Measurements from ENCODE around the gene DIP2A. TPM values are rescaled to one million over a fixed set of nuclear protein-coding genes. Genes with fewer than 3 reads are reported as not detected.

DIP2A gene
- total RNA-seq, 4 donors from 2014 or later = 42.3 to 141 (median 52.8) TPM

- H3K27ac ChIP-seq = no peak overlapping the region
- no peaks in the 10 kb centered on the region for H3K27me3 ChIP-seq
- DNase-seq (ENCODE audit: low spot score in 2 of 2) = no peak
- H3K36me3 ChIP-seq = peaks cover 66% of the 10 kb centered on the region
- H3K4me1 ChIP-seq = no peaks in the 10 kb centered on the region
- no peak for TF ChIP-seq POLR2A (IDR thresholded peaks at IDR 0.05)
- no peak for TF ChIP-seq POLR2AphosphoS5 (IDR thresholded peaks at IDR 0.05)
- TF ChIP-seq, protein P1, sequence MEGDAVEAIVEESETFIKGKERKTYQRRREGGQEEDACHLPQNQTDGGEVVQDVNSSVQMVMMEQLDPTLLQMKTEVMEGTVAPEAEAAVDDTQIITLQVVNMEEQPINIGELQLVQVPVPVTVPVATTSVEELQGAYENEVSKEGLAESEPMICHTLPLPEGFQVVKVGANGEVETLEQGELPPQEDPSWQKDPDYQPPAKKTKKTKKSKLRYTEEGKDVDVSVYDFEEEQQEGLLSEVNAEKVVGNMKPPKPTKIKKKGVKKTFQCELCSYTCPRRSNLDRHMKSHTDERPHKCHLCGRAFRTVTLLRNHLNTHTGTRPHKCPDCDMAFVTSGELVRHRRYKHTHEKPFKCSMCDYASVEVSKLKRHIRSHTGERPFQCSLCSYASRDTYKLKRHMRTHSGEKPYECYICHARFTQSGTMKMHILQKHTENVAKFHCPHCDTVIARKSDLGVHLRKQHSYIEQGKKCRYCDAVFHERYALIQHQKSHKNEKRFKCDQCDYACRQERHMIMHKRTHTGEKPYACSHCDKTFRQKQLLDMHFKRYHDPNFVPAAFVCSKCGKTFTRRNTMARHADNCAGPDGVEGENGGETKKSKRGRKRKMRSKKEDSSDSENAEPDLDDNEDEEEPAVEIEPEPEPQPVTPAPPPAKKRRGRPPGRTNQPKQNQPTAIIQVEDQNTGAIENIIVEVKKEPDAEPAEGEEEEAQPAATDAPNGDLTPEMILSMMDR (IDR thresholded peaks at IDR 0.05) = no peak
- no peak for TF ChIP-seq EP300 (IDR thresholded peaks at IDR 0.05)
- no peaks in the 10 kb centered on the region for H3K9me3 ChIP-seq
- H3K4me3 ChIP-seq = no peak overlapping the region
- WGBS = 95% methylated on average over 16 of the region's 16 CpGs
Measured at GRCh38 chr21:46420241-46421190, 38.2 kb upstream of the DIP2A start.

DNA sequence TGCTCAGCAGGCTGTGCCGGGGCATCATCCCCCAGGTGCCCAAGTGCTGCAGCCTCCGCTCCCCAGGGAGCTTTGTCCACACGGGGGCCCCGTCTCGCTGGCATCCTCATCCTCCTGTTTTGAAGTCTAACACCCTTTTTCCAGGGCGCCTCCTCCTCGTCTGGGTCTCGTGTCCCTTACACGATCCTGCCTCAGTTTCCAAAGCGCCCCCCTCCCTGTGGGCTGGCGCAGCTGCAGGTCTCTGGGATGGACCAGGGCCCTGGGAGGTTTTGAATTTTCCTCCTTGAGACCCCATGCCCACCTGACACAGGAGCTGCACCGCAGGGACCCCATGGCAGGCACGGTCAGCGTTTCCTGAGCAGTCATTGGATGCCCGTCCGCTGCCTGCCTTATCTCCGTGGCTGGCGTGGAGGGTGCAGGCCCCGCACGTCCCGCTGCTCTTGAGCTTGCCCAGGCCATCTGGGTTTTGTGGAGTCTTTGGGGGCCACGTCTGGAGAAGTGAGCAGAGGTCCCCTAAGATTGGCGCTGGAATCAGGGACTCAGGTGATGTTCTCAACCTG, 37.4 kb upstream of the DIP2A start:
- DNase-seq (ENCODE audit: low spot score in 2 of 2) = no peak
- no peak overlapping the region for H3K27ac ChIP-seq
- H3K4me3 ChIP-seq = no peak overlapping the region
- 92% methylated on average over 23 of the region's 23 CpGs for WGBS
- no peaks in the 10 kb centered on the region for H3K4me1 ChIP-seq
- TF ChIP-seq POLR2AphosphoS5 (IDR thresholded peaks at IDR 0.05) (no peak), EP300 (IDR thresholded peaks at IDR 0.05) (no peak), POLR2A (IDR thresholded peaks at IDR 0.05) (no peak)
- TF ChIP-seq, protein P1 (IDR thresholded peaks at IDR 0.05) = no peak
- no peaks in the 10 kb centered on the region for H3K9me3 ChIP-seq
- H3K27me3 ChIP-seq = no peaks in the 10 kb centered on the region
- peaks cover 68% of the 10 kb centered on the region for H3K36me3 ChIP-seq

- 96% methylated on average over 21 of the region's 35 CpGs for whole genome bisulfite sequencing
- Histone ChIP-seq H3K4me1 (no peaks in the 10 kb centered on the region), H3K9me3 (no peaks in the 10 kb centered on the region), H3K4me3 (no peak overlapping the region), H3K36me3 (peaks cover 68% of the 10 kb centered on the region), H3K27me3 (no peaks in the 10 kb centered on the region), H3K27ac (no peak overlapping the region)
- TF ChIP-seq, protein P1 (IDR thresholded peaks at IDR 0.05) = no peak
- no peak for TF ChIP-seq EP300 (IDR thresholded peaks at IDR 0.05)
- no peak for TF ChIP-seq POLR2A (IDR thresholded peaks at IDR 0.05)
- TF ChIP-seq POLR2AphosphoS5 (IDR thresholded peaks at IDR 0.05) = no peak
- DNase-seq (ENCODE audit: low spot score in 2 of 2) = no peak
Measured at GRCh38 chr21:46421756-46422555, 36.7 kb upstream of the DIP2A start.

DNA sequence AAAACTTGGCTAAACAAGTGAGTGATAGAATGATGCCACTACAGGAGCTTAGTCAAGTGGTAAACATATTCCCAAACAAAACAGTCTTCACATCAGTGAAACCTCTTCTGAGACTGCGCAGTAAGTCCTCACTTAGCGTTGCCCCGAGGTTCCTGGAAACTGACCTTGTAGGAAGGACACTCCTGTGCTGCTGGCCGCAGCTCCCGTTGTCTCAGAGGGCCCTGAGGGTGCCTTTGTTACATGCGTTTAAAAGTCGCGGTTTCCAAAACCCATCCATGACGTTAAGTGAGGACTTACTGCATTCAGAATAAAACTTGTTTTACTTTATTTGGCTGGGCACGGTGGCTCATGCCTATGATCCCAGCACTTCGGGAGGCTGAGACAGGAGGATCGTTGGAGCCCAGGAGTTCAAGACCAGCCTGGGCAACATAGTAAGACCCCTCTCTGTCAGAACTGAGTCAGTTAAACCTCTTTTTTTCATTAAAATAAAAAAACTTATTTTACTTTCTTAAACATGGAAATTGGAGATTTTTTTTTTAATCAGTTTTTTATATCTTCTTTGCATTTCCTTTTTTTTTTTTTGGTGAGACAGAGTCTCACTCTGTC, 36.0 kb upstream of the DIP2A start:
- no peak for DNase-seq (ENCODE audit: low spot score in 2 of 2)
- 93% methylated on average over 12 of the region's 12 CpGs for WGBS
- Histone ChIP-seq H3K27ac (no peak overlapping the region), H3K9me3 (no peaks in the 10 kb centered on the region), H3K27me3 (no peaks in the 10 kb centered on the region), H3K4me3 (no peak overlapping the region), H3K4me1 (no peaks in the 10 kb centered on the region), H3K36me3 (peaks cover 76% of the 10 kb centered on the region)
- TF ChIP-seq EP300 (IDR thresholded peaks at IDR 0.05) (no peak), POLR2A (IDR thresholded peaks at IDR 0.05) (no peak), POLR2AphosphoS5 (IDR thresholded peaks at IDR 0.05) (no peak)
- TF ChIP-seq, protein P1 (IDR thresholded peaks at IDR 0.05) = no peak

Measured in suprapubic skin (tissue), 4 donors.